ENCODE data around the gene RFX7. TPM values are rescaled to one million over a fixed set of nuclear protein-coding genes. Genes with fewer than 3 reads are reported as not detected.
A peak's percentile ranks its signal among the peaks of the same experiment; 100 is the strongest.
"Not testable (repeated sequence)": the region's sequence is repeated elsewhere in the genome, so short reads cannot be mapped to it uniquely, and the experiment has no call there.

RFX7 gene
- total and polyA plus RNA-seq, 10 donors: 2.7 to 30.2 (median 20.9) TPM

DNA sequence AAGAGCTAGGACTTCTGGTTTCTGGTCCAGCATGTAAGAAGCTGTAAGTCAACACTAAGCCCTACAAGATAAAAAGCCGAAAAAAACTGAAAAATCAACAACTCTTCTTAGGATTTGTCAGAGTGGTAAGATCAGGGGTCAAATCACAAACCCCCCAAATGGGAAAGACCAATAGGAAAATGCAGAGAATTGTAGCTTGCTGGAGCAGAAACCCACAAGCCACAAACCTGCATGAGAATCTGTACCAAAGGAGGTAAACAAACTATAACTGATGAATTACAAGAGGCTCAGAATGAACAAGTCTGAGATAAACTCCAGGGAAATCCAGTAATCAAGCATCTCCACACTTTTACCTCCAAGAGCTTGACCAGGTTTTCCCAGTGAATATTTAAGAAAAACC, 36.0 kb downstream of the RFX7 start:
- Histone ChIP-seq H3K4me3 (no peak overlapping the region), H3K9me3 (peaks cover 0 to 27% (median 23%) of the 10 kb centered on the region in 8 donors), H3K4me1 (peaks cover 15 to 75% (median 60%) of the 10 kb centered on the region in 6 donors), H3K36me3 (peaks cover 0 to 12% (median 0%) of the 10 kb centered on the region in 6 donors), H3K27ac (peak overlapping the region; percentile 16 to 73 (median 48)), H3K27me3 (replicated peaks in 1 of 7) (no peaks in the 10 kb centered on the region)
- 31 to 77% (median 62%) methylated on average over 1 of the region's 1 CpG for WGBS, 5 donors
- TF ChIP-seq POLR2AphosphoS5 (IDR thresholded peaks at IDR 0.05) (no peak), POLR2A (IDR thresholded peaks at IDR 0.05) (no peak), CTCF (IDR thresholded peaks at IDR 0.05 in 8 of 11, conservative IDR thresholded peaks at IDR 0.05 in 3 of 11) (no peak)
- intact Hi-C loops (cut with DNase I; ENCODE audit: low total_unique reads): no loop called here
- DNase-seq: no peak

GRCh38 chr15:56207092-56207491, 36.6 kb downstream of the RFX7 start:
- DNase-seq: no peak
- Histone ChIP-seq H3K4me3 (no peak overlapping the region), H3K36me3 (peaks cover 0 to 12% (median 0%) of the 10 kb centered on the region in 6 donors), H3K9me3 (peaks cover 0 to 22% (median 19%) of the 10 kb centered on the region in 8 donors), H3K4me1 (peaks cover 15 to 81% (median 60%) of the 10 kb centered on the region in 6 donors), H3K27me3 (replicated peaks in 1 of 7) (no peaks in the 10 kb centered on the region), H3K27ac (peak overlapping the region in 7 of 8 donors; percentile 30 to 73 (median 48))
- intact Hi-C loops (cut with DNase I; ENCODE audit: low total_unique reads): no loop called here
- TF ChIP-seq POLR2A (IDR thresholded peaks at IDR 0.05): no peak
- no peak for TF ChIP-seq CTCF (IDR thresholded peaks at IDR 0.05 in 8 of 11, conservative IDR thresholded peaks at IDR 0.05 in 3 of 11)
- no peak for TF ChIP-seq POLR2AphosphoS5 (IDR thresholded peaks at IDR 0.05)

GRCh38 chr15:56205061-56205876, 38.4 kb downstream of the RFX7 start:
- H3K4me3 ChIP-seq: no peak overlapping the region
- no peak for TF ChIP-seq CTCF (IDR thresholded peaks at IDR 0.05 in 8 of 11, conservative IDR thresholded peaks at IDR 0.05 in 3 of 11)
- TF ChIP-seq POLR2AphosphoS5 (IDR thresholded peaks at IDR 0.05): no peak
- TF ChIP-seq POLR2A (IDR thresholded peaks at IDR 0.05): no peak
- peaks cover 0 to 5% (median 0%) of the 10 kb centered on the region in 6 donors for H3K36me3 ChIP-seq
- peaks cover 15 to 88% (median 61%) of the 10 kb centered on the region in 6 donors for H3K4me1 ChIP-seq
- intact Hi-C loops (cut with DNase I; ENCODE audit: low total_unique reads): no loop called here
- peak overlapping the region in 6 of 8 donors; percentile 2 to 42 (median 25) for H3K27ac ChIP-seq
- H3K27me3 ChIP-seq (replicated peaks in 1 of 7): no peaks in the 10 kb centered on the region
- no peak for DNase-seq
- H3K9me3 ChIP-seq: peaks cover 0 to 4% (median under 1%) of the 10 kb centered on the region in 8 donors

DNA sequence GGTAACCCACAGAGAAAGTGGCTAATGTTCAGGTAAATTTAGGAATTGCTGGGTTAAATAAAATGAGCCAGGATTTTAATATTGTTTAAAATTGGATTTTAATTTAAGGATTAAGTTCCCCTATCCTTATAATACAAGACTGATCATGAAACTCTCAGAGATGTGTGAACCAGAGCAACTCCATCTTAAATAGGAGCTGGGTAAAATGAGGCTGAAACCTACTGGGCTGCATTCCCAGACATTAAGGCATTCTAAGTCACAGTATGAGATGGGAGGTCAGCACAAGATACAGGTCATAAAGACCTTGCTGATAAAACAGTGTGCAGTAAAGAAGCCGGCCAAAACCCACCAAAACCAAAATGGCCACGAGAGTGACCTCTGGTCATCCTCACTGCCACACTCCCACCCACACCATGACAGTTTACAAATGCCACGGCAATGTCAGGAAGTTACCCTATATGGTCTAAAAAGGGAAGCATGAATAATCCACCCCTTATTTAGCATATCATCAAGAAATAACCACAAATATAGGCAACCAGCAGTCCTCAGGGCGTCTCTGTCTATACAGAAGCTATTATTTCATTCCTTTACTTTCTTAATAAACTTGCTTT, 40.3 kb downstream of the RFX7 start:
- H3K27me3 ChIP-seq (replicated peaks in 1 of 7); DNase-seq; H3K27ac ChIP-seq; H3K36me3 ChIP-seq; H3K4me3 ChIP-seq; H3K9me3 ChIP-seq; intact Hi-C loops (cut with DNase I; ENCODE audit: low total_unique reads): not testable (repeated sequence)
- 71 to 84% (median 74%) methylated on average over 4 of the region's 4 CpGs for WGBS, 5 donors
- peaks cover 7 to 80% (median 52%) of the 10 kb centered on the region in 6 donors for H3K4me1 ChIP-seq

Data from spleen (tissue), 11 donors.